BJ (cell line): ENCODE measurements around the gene EPM2AIP1. TPM values are rescaled to one million over a fixed set of nuclear protein-coding genes. Genes with fewer than 3 reads are reported as not detected.
"Not testable (repeated sequence)": the region's sequence is repeated elsewhere in the genome, so short reads cannot be mapped to it uniquely, and the experiment has no call there.

Source experiments
- CTCF ChIA-PET: fragments of 350-600 bp; formaldehyde crosslinking; extraction: SDS; loops from one replicate; lab custom pipeline; 2021; ENCODE audit warnings: antibody characterized with exemption, inconsistent platforms; lab: Yijun Ruan, JAX
- POLR2A ChIA-PET: fragments of 300-600 bp; sonication (Branson Sonifier 250); formaldehyde crosslinking; extraction: SDS; loops from one replicate; lab custom pipeline; 2021; ENCODE audit warnings: antibody characterized with exemption; lab: Charles Lee
- DNase-seq: peaks from one replicate; pipeline ENCODE4 v3.0.0-alpha.2; 2011; ENCODE audit warnings: low read depth
- H3K27me3 ChIP-seq: 2 replicates; pipeline ENCODE4 v1.6.0; 2011; ENCODE audit warnings: low read length; ENCODE audit not compliant: control insufficient read depth, insufficient read depth
- H3K36me3 ChIP-seq: 2 replicates; pipeline ENCODE4 v1.5.1; 2011; ENCODE audit warnings: low read length; ENCODE audit not compliant: control insufficient read depth, insufficient read depth
- H3K4me3 ChIP-seq: 2 replicates; pipeline ENCODE4 v1.5.1; 2011; ENCODE audit warnings: low read depth, mild to moderate bottlenecking, control low read depth, low read length
- CTCF ChIP-seq: IDR thresholded peaks from 2 replicates; pipeline ENCODE4 v1.5.1; 2011; ENCODE audit warnings: low read depth, mild to moderate bottlenecking, control low read depth, inconsistent platforms, low read length, moderate library complexity; ENCODE audit not compliant: insufficient read depth
- polyA plus RNA-seq: library from polyadenylated mRNA; depleted of rRNA; stranded (reverse); fragments of >200 nt; gene quantifications from 2 replicates; pipeline ENCODE4 v1.2.3, GENCODE V29; 2011

EPM2AIP1 gene
- polyA plus RNA-seq, 1 experiment, result 5.0 TPM

GRCh38 chr3:36954452-36955134 lies 38.3 kb downstream of the EPM2AIP1 start:
- no peak for DNase-seq
- Histone ChIP-seq H3K27me3 (peaks cover 1% of the 10 kb centered on the region; the same call in 1 of the 2 replicates), H3K36me3 (no peaks in the 10 kb centered on the region), H3K4me3 (no peak overlapping the region)
- TF ChIP-seq CTCF, result no peak
- CTCF ChIA-PET, result interaction anchor here (0.9 to 1.7 kb wide), 3 partner anchors 11 to 265 kb away, joined by 3 to 4 read pairs (median 3); no protein-coding TSS in a partner anchor
- POLR2A ChIA-PET, result no interaction called here

DNA sequence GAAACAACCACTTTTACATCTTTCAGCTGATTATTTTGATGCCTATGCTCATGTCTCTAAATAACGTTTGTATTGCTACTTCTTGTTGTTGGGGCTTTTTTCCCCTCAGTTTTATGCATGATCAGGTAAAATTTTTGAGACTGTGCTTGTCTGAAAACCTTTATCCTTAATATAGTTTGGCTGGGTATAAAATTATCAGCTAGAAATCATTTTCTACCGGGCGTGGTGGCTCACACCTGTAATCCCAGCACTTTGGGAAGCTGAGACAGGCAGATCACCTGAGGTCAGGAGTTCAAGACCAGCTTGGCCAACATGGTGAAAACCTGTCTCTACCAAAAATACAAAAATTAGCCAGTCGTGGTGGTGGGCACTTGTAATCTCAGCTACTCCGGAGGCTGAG lies 45.1 kb downstream of the EPM2AIP1 start:
- DNase-seq, H3K4me3 ChIP-seq, H3K36me3 ChIP-seq, POLR2A ChIA-PET, H3K27me3 ChIP-seq: not testable (repeated sequence)
- CTCF ChIA-PET, result interaction anchor here (0.6 to 1.9 kb wide), 4 partner anchors 10 to 484 kb away, joined by 3 to 11 read pairs (median 4); no protein-coding TSS in a partner anchor

DNA sequence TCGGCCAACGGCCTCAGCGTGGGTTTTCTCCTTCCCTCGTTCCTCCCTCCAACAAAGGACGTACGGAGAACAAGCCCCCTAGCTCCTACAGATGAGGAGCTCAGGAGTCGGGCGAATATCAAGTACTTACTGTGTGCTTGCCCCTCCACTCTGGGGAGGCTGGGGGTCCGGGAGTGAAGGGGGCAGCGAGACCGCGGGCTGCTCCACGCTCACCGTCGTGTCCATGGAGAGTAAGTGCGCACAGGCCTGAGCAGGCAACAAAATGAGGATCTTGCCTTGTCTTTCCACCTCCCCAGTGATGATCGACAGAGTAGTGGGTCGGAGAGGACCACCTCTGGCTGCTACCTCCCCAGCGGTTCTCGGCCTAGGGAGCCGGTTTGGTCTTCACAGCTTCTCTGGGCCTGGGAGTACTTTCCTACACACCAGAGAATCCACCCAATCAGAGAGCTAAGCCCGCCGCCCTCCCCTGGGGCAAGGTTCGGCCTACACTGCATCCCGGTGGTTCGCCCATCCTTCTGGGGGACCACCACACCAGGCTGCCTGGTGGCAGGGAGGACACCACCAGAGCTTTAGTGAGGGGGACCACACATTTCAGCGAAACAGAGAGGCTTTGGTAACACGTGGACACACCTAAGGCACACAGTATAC lies 47.5 kb downstream of the EPM2AIP1 start:
- ChIA-PET POLR2A (interaction anchor here (0.5 kb wide), 1 partner anchor 14 kb away, joined by 5 read pairs; no protein-coding TSS in a partner anchor), CTCF (interaction anchor here (0.7 to 3.2 kb wide), 3 partner anchors 9 to 13 kb away, joined by 3 to 22 read pairs (median 4); no protein-coding TSS in a partner anchor)
- no peak for TF ChIP-seq CTCF
- Histone ChIP-seq H3K36me3 (no peaks in the 10 kb centered on the region), H3K4me3 (no peak overlapping the region), H3K27me3 (no peaks in the 10 kb centered on the region)
- DNase-seq, result no peak

DNA sequence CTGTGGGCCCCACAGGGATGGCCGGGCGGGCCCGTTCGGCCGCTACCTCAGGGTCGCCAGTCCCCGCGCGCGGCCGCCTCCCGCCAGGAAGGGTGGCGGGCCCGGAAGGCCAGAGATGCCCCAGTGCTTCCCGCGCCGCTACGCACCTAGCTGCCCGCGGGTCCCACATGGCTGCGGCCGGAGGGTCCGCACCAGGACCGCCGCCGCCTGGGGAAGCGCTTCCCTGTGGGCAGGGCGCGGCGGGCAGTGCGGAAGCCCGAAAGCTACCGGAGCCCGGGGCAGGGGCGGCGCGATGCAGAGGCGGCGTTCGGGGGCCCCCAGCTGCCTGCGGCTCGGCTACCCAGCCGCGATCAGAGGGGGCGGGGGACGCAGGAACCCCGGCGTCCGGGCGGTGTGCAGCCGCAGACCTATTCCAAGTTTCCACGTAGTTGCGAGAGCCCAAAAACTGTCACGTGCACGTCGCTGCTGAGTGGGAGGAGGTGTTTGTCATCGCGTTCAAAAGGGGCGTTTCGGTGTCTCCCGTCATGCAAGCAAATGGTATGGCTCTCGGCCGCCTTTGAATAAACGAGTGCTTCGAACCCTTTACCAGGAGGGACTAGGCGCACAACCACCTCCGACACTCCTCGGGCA lies 48.2 kb downstream of the EPM2AIP1 start, which contains the start of gene TRANK1:
TSS of gene TRANK1 (minus strand) at position 414 of the 630 bp plus-strand sequence. CDS start at position 169, 245 bp downstream.
- no peak for DNase-seq
- Histone ChIP-seq H3K27me3 (no peaks in the 10 kb centered on the region), H3K36me3 (no peaks in the 10 kb centered on the region), H3K4me3 (peak within 1 kb of the TSS; percentile 64)
- POLR2A ChIA-PET, result interaction anchor here (0.5 kb wide), 1 partner anchor 15 kb away, joined by 5 read pairs; no protein-coding TSS in a partner anchor
- TF ChIP-seq CTCF, result no peak
- CTCF ChIA-PET, result interaction anchor here (0.9 to 3.2 kb wide), 5 partner anchors 10 to 40 kb away, joined by 3 to 22 read pairs (median 4); no protein-coding TSS in a partner anchor

DNA sequence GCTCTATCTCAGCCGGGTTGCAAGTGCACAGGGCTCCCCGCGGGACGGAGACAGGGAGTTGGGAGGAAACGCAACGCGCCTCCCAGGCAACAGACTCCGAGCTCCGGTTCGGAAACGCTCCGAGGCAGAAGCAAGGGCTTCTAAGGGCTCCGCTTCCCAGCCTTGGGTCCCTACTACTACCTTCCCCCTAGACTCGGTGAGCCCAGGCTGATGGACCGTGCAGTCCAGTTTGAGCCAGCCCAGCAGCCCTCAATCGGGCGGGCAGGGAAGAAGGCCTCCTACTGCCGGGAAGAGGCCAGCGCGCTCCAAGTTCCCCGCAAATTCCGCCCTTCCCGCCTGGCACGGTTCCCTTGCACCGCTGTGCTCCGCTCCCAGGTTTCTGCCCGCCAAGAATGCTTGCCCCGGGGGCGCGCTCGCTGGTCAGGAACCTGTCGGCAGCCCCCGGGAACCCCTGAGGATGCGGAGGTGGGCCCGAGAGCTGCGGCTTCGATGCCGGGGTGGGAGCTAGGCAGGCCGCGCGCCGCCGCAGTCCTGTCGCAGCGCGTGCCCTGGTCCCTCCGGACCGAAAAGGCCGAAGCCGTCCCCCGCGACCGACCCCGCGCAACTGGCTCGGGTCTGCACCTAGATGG lies 48.8 kb downstream of the EPM2AIP1 start:
- CTCF ChIA-PET, result interaction anchor here (0.9 to 3.2 kb wide), 5 partner anchors 10 to 39 kb away, joined by 3 to 22 read pairs (median 4); no protein-coding TSS in a partner anchor
- peak overlapping the region; percentile 64 for H3K4me3 ChIP-seq
- POLR2A ChIA-PET, result no interaction called here
- H3K27me3 ChIP-seq, result no peaks in the 10 kb centered on the region
- TF ChIP-seq CTCF, result peak; percentile 30; the same call in 1 of the 2 replicates
- no peaks in the 10 kb centered on the region for H3K36me3 ChIP-seq
- DNase-seq, result no peak
